Activated gamma-delta T cell treated with anti-CD3 and anti-CD28 coated beads, Interleukin-2, amount 50 U/mL, for 16 hours (primary cell): ENCODE data around the gene PRR15.

Experiments used
- DNase-seq: peaks from one replicate; pipeline ENCODE4 v3.0.0-alpha.2; 2020; ENCODE audit warnings: low read depth

The PRR15 gene

GRCh38 chr7:29569648-29570047 lies 6.0 kb downstream of the PRR15 start:
- DNase-seq = no peak

GRCh38 chr7:29572558-29572957 lies 8.9 kb downstream of the PRR15 start:
- DNase-seq = no peak

GRCh38 chr7:29573567-29573966 lies 9.9 kb downstream of the PRR15 start:
- no peak for DNase-seq

- no peak for DNase-seq
Measured at GRCh38 chr7:29574659-29575058, 11.0 kb downstream of the PRR15 start.

- DNase-seq = no peak
Measured at GRCh38 chr7:29587195-29587808, 23.7 kb downstream of the PRR15 start.

GRCh38 chr7:29588212-29588611 lies 24.6 kb downstream of the PRR15 start:
- no peak for DNase-seq

GRCh38 chr7:29588900-29589696 lies 25.5 kb downstream of the PRR15 start:
- DNase-seq = no peak

- DNase-seq = no peak
Measured at GRCh38 chr7:29592866-29593265, 29.2 kb downstream of the PRR15 start.

- no peak for DNase-seq
Measured at GRCh38 chr7:29593459-29593858, 29.8 kb downstream of the PRR15 start.

- DNase-seq = no peak
Measured at GRCh38 chr7:29596593-29597178, 33.1 kb downstream of the PRR15 start.

GRCh38 chr7:29597266-29597665 lies 33.6 kb downstream of the PRR15 start:
- no peak for DNase-seq

- no peak for DNase-seq
Measured at GRCh38 chr7:29598137-29598536, 34.5 kb downstream of the PRR15 start.

GRCh38 chr7:29598613-29599012 lies 35.0 kb downstream of the PRR15 start:
- DNase-seq = no peak

GRCh38 chr7:29599026-29599425 lies 35.4 kb downstream of the PRR15 start:
- no peak for DNase-seq

GRCh38 chr7:29600661-29601060 lies 37.0 kb downstream of the PRR15 start:
- no peak for DNase-seq

GRCh38 chr7:29604052-29604451 lies 40.4 kb downstream of the PRR15 start:
- no peak for DNase-seq

- DNase-seq = no peak
Measured at GRCh38 chr7:29604702-29605101, 41.1 kb downstream of the PRR15 start.

- no peak for DNase-seq
Measured at GRCh38 chr7:29605671-29606070, 42.0 kb downstream of the PRR15 start.

- DNase-seq = no peak
Measured at GRCh38 chr7:29606287-29606721, 42.7 kb downstream of the PRR15 start.

GRCh38 chr7:29606830-29607229 lies 43.2 kb downstream of the PRR15 start:
- no peak for DNase-seq

- DNase-seq = no peak
Measured at GRCh38 chr7:29607259-29607658, 43.6 kb downstream of the PRR15 start.

- no peak for DNase-seq
Measured at GRCh38 chr7:29607889-29608288, 44.3 kb downstream of the PRR15 start.
